Neutrophil (primary cell): Measurements from ENCODE around the gene SCG2.

Experiments used
- H3K27ac ChIP-seq: fragments of 200-600 bp; sonication (generic); 2 replicates; pipeline ENCODE4 v1.5.1; 2016; ENCODE audit warnings: mild to moderate bottlenecking, moderate library complexity
- H3K27me3 ChIP-seq: fragments of 200-600 bp; sonication (generic); 2 replicates; pipeline ENCODE4 v1.6.0; 2016; ENCODE audit warnings: mild to moderate bottlenecking
- H3K36me3 ChIP-seq: fragments of 200-600 bp; sonication (generic); 2 replicates; pipeline ENCODE4 v1.5.1; 2017
- H3K4me1 ChIP-seq, 2 experiments: fragments of 200-600 bp in 1 of 2; sonication (generic) in 1 of 2; 1 replicate in 1 of 2; 2 replicates in 1 of 2; pipeline versions ENCODE4 v1.5.1 to v1.6.1; 2013 to 2016; ENCODE audit warnings: low read depth in 1 of 2, low read length in 1 of 2, mild to moderate bottlenecking in 1 of 2, moderate library complexity in 1 of 2; ENCODE audit not compliant: control insufficient read depth in 1 of 2, insufficient read depth in 1 of 2
- H3K4me3 ChIP-seq, 2 experiments: fragments of 200-600 bp in 1 of 2; sonication (generic) in 1 of 2; 1 replicate in 1 of 2; 2 replicates in 1 of 2; pipeline ENCODE4 v1.5.1; 2013 to 2016; ENCODE audit warnings: low read depth in 1 of 2, low read length in 1 of 2, mild to moderate bottlenecking in 1 of 2, moderate library complexity in 1 of 2
- H3K9me3 ChIP-seq: fragments of 200-600 bp; sonication (generic); 2 replicates; pipeline ENCODE4 v1.5.1; 2016
- TF ChIP-seq, protein P1 (sequence below): fragments of 200-600 bp; sonication (generic); IDR thresholded peaks from 2 replicates; pipeline ENCODE4 v1.5.1; 2016; ENCODE audit warnings: antibody characterized with exemption

The SCG2 gene

DNA sequence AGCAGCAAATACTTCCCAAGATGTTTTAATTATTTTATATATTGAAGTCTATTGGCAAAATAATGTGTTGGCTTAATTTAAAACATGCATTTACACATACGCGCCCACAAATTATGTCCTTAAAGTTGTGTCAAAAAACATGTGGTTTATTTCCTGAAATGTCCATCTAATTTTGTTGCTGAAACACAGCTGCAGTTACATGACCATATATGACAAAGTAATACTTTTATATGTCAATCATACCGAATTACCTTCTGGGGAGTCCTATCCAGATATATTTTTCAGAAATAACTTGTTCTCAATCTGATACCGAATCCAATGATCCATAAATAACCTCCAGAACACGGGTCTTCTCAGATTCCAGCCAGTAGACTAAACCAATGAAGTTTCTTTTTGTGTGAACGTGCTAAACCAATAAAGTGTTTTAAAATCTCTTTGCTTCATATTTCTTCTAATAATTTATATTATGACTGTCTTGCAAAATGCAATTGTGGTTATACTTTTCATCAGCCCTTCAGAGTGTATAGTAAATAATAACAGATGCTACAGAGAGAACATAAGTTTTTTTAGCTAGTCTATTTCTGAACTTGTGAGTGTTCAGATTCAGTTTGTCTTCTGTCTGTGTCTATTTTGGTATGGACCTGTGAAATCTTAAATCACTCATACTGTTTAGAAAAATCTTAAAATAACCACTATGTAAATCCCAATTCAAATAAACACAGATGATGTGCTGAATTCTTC, 2.4 kb downstream of the SCG2 start:
- no peaks in the 10 kb centered on the region for H3K36me3 ChIP-seq
- H3K27ac ChIP-seq, result no peak overlapping the region
- H3K9me3 ChIP-seq, result no peaks in the 10 kb centered on the region
- peaks cover 74% of the 10 kb centered on the region for H3K27me3 ChIP-seq
- H3K4me1 ChIP-seq, result peaks cover 0 to 3% of the 10 kb centered on the region in 2 experiments
- no peak overlapping the region for H3K4me3 ChIP-seq
- TF ChIP-seq, protein P1, sequence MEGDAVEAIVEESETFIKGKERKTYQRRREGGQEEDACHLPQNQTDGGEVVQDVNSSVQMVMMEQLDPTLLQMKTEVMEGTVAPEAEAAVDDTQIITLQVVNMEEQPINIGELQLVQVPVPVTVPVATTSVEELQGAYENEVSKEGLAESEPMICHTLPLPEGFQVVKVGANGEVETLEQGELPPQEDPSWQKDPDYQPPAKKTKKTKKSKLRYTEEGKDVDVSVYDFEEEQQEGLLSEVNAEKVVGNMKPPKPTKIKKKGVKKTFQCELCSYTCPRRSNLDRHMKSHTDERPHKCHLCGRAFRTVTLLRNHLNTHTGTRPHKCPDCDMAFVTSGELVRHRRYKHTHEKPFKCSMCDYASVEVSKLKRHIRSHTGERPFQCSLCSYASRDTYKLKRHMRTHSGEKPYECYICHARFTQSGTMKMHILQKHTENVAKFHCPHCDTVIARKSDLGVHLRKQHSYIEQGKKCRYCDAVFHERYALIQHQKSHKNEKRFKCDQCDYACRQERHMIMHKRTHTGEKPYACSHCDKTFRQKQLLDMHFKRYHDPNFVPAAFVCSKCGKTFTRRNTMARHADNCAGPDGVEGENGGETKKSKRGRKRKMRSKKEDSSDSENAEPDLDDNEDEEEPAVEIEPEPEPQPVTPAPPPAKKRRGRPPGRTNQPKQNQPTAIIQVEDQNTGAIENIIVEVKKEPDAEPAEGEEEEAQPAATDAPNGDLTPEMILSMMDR, result no peak

DNA sequence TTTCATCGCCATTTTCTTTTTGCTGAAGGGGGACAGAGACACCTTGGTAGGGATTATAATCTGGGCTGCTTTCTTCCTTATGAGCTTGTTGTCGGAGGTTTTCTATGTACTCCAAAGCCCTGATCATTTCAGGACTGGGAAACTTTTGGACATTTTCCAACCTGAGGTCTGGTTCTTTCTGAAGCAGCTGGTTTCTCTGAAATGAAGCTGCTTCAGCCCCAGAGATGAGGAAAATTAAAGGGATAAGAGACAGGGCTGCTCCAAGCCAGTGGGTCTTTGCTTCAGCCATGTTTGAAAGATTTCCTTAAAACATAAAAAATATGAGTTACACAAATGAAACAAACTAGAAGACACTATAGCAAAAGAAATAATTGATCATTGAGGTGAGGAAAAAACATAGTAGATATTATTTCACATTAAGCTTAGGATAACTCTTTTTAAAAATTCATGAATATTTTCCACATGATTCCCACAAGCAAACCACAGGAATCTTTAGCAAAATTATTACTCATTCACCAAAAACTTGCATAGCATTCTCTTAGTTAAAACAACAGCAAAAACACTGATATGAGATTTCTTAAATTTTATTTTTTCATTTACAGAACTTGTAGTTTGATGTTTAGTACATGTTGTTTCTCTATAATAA, 3.0 kb downstream of the SCG2 start:
- H3K4me3 ChIP-seq, result no peak overlapping the region
- no peaks in the 10 kb centered on the region for H3K36me3 ChIP-seq
- H3K27ac ChIP-seq, result no peak overlapping the region
- peaks cover 67% of the 10 kb centered on the region for H3K27me3 ChIP-seq
- TF ChIP-seq, protein P1, result no peak
- H3K9me3 ChIP-seq, result no peaks in the 10 kb centered on the region
- peaks cover 0 to 3% of the 10 kb centered on the region in 2 experiments for H3K4me1 ChIP-seq

DNA sequence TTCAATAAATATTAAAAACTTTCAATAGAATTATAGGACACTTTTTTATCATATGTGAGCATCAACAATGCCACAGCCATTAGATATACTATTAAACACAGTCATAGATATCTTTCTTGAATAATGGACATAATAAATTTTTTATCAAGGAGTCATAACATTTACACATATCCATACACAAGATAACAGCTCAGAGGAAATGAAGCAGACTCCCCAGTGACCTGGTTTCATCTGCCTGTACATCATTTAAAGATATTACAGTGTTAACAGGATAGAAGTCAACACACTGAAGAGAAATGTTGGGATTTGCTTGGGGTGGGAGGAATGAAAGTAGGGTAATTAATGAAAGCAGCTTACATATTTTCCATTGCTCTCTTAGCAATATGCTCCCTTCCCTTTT, 5.1 kb downstream of the SCG2 start:
- H3K4me3 ChIP-seq, result no peak overlapping the region
- TF ChIP-seq, protein P1, result no peak

DNA sequence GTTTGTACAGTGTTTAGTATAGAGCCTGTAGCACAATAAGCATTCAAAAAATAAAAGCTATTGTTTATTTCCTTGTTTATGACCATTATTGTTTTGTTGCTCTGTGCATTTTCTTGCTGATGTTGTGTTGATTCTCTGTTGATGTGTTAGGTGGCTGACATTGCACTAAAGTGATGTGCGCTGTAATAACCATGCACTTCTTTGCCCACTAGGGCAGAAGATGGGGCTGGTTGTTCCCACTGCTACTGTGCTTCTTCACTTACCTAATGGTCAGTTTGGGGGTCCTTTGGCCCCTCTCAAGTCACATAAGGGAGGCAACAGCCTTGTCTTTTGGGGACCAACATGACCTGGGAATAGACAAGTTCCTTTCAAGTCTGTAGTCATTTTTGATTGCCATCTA, 6.0 kb downstream of the SCG2 start:
- H3K27ac ChIP-seq, result no peak overlapping the region
- peaks cover 47% of the 10 kb centered on the region for H3K27me3 ChIP-seq
- no peaks in the 10 kb centered on the region for H3K36me3 ChIP-seq
- H3K9me3 ChIP-seq, result no peaks in the 10 kb centered on the region
- H3K4me3 ChIP-seq, result no peak overlapping the region
- H3K4me1 ChIP-seq, result no peaks in the 10 kb centered on the region
- TF ChIP-seq, protein P1, result no peak

More for the DNA sequence above, 5.1 kb downstream of the SCG2 start:
- Histone ChIP-seq H3K9me3 (no peaks in the 10 kb centered on the region), H3K27ac (no peak overlapping the region), H3K27me3 (peaks cover 51% of the 10 kb centered on the region), H3K4me1 (peaks cover 0 to under 1% of the 10 kb centered on the region in 2 experiments), H3K36me3 (no peaks in the 10 kb centered on the region)

DNA sequence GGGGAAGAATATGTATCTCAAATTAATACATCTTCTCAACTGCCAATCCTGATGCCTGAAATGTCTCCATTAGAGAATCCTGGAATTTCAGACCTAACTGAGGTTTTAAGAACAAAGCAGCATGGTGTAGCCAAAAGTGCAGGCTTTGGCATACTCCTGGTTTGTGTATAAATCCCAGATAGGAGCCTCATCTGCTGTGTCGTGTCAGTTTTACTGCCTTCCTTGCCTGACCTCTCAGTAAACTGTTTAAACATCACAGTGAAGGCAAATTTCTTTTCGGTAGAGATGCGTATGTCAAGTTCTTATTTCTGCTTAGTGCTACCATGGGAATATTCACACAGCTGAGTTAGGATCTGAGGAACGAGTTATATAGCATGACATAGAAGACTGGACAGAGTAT, 7.3 kb downstream of the SCG2 start:
- no peaks in the 10 kb centered on the region for H3K4me1 ChIP-seq
- no peaks in the 10 kb centered on the region for H3K36me3 ChIP-seq
- H3K4me3 ChIP-seq, result no peak overlapping the region
- no peak overlapping the region for H3K27ac ChIP-seq
- H3K9me3 ChIP-seq, result no peaks in the 10 kb centered on the region
- peaks cover 34% of the 10 kb centered on the region for H3K27me3 ChIP-seq
- TF ChIP-seq, protein P1, result no peak
